Measurements from ENCODE around the gene SLC6A1. TPM values are rescaled to one million over a fixed set of nuclear protein-coding genes. Genes with fewer than 3 reads are reported as not detected.
"Not testable (repeated sequence)": the region's sequence is repeated elsewhere in the genome, so short reads cannot be mapped to it uniquely, and the experiment has no call there.

SLC6A1 gene
- total RNA-seq, 1 donor from 2014 or later = 0.77 TPM

GRCh38 chr3:11056531-11057050, 64.0 kb downstream of the SLC6A1 start:
- Histone ChIP-seq H3K27ac (replicated peaks) (no peak overlapping the region), H3K36me3 (no peaks in the 10 kb centered on the region), H3K4me3 (no peak overlapping the region), H3K4me1 (peaks cover 10% of the 10 kb centered on the region), H3K9me3 (replicated peaks) (no peaks in the 10 kb centered on the region), H3K27me3 (ENCODE audit: low read depth) (peaks cover 92% of the 10 kb centered on the region)
- DNase-seq = no peak
- intact Hi-C loops (cut with micrococcal nuclease) = no loop called here
- no peak for TF ChIP-seq CTCF (IDR thresholded peaks at IDR 0.05; ENCODE audit: borderline replicate concordance)

- no peak for DNase-seq
- intact Hi-C loops (cut with micrococcal nuclease) = loop anchor here (2.0 kb wide), 1 partner anchor 111 kb away; no protein-coding TSS in a partner anchor
- H3K27ac ChIP-seq (replicated peaks) = no peak overlapping the region
- no peaks in the 10 kb centered on the region for H3K9me3 ChIP-seq (replicated peaks)
- H3K36me3 ChIP-seq = no peaks in the 10 kb centered on the region
- peaks cover 10% of the 10 kb centered on the region for H3K4me1 ChIP-seq
- peaks cover 85% of the 10 kb centered on the region for H3K27me3 ChIP-seq (ENCODE audit: low read depth)
- H3K4me3 ChIP-seq = no peak overlapping the region
- no peak for TF ChIP-seq CTCF (IDR thresholded peaks at IDR 0.05; ENCODE audit: borderline replicate concordance)
Observed at GRCh38 chr3:11057655-11058054, 65.1 kb downstream of the SLC6A1 start.

- no peaks in the 10 kb centered on the region for H3K9me3 ChIP-seq (replicated peaks)
- intact Hi-C loops (cut with micrococcal nuclease) = loop anchor here (2.0 kb wide), 1 partner anchor 112 kb away; no protein-coding TSS in a partner anchor
Observed at GRCh38 chr3:11059090-11059798, 66.7 kb downstream of the SLC6A1 start.

GRCh38 chr3:11059799-11060115, 67.2 kb downstream of the SLC6A1 start:
- Histone ChIP-seq H3K36me3 (no peaks in the 10 kb centered on the region), H3K27ac (replicated peaks) (no peak overlapping the region), H3K4me1 (peaks cover 10% of the 10 kb centered on the region), H3K27me3 (ENCODE audit: low read depth) (peaks cover 76% of the 10 kb centered on the region), H3K4me3 (no peak overlapping the region), H3K9me3 (replicated peaks) (no peaks in the 10 kb centered on the region)
- intact Hi-C loops (cut with micrococcal nuclease) = loop anchor here (2.0 to 10.0 kb wide), 2 partner anchors 113 to 305 kb away; no protein-coding TSS in a partner anchor
- peak; percentile 19 for TF ChIP-seq CTCF (IDR thresholded peaks at IDR 0.05; ENCODE audit: borderline replicate concordance)
- no peak for DNase-seq

More at GRCh38 chr3:11059090-11059798, 66.7 kb downstream of the SLC6A1 start:
- Histone ChIP-seq H3K36me3 (no peaks in the 10 kb centered on the region), H3K27ac (replicated peaks) (no peak overlapping the region), H3K4me1 (peaks cover 10% of the 10 kb centered on the region), H3K27me3 (ENCODE audit: low read depth) (peaks cover 81% of the 10 kb centered on the region), H3K4me3 (no peak overlapping the region)
- peak; percentile 31 for DNase-seq
- peak; percentile 89 for TF ChIP-seq CTCF (IDR thresholded peaks at IDR 0.05; ENCODE audit: borderline replicate concordance)

GRCh38 chr3:11060500-11061251, 68.1 kb downstream of the SLC6A1 start:
- peak overlapping the region; percentile 42 for H3K4me3 ChIP-seq
- DNase-seq = peak; percentile 54
- H3K36me3 ChIP-seq = no peaks in the 10 kb centered on the region
- TF ChIP-seq CTCF (IDR thresholded peaks at IDR 0.05; ENCODE audit: borderline replicate concordance) = peak; percentile 92
- peaks cover 66% of the 10 kb centered on the region for H3K27me3 ChIP-seq (ENCODE audit: low read depth)
- peaks cover 10% of the 10 kb centered on the region for H3K4me1 ChIP-seq
- no peak overlapping the region for H3K27ac ChIP-seq (replicated peaks)
- no peaks in the 10 kb centered on the region for H3K9me3 ChIP-seq (replicated peaks)
- intact Hi-C loops (cut with micrococcal nuclease) = loop anchor here (10.0 kb wide), 1 partner anchor 306 kb away; no protein-coding TSS in a partner anchor

GRCh38 chr3:11061268-11061871, 68.8 kb downstream of the SLC6A1 start:
- intact Hi-C loops (cut with micrococcal nuclease) = loop anchor here (10.0 kb wide), 1 partner anchor 307 kb away; no protein-coding TSS in a partner anchor

More at GRCh38 chr3:11061268-11061871, 68.8 kb downstream of the SLC6A1 start:
- not testable (repeated sequence) for DNase-seq; H3K27ac ChIP-seq (replicated peaks); H3K4me1 ChIP-seq; H3K36me3 ChIP-seq; H3K9me3 ChIP-seq (replicated peaks)
- peak overlapping the region; percentile 42 for H3K4me3 ChIP-seq
- peaks cover 61% of the 10 kb centered on the region for H3K27me3 ChIP-seq (ENCODE audit: low read depth)
